ENCODE results near the gene PKM.

Gene PKM

DNA sequence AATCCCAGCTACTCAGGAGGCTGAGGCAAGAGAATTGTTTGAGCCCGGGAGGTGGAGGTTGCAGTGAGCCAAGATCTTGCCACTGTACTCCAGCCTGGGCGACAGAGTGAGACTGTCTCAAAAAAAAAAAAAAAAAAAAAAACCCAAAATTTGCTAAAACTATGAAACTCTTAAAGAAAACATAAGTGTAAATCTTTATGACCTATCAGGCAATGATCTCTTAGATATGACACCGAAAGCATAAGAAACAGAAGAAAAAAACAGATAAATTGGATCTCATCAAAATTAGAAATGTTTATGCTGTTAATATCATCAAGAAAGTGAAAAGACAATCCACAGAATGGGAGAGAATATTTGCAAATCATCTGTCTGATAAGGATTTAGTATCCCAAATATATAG lies 48.7 kb downstream of the PKM start:
- Histone ChIP-seq H3K4me1 (ENCODE audit: control extremely low read depth in 1 of 4, control insufficient read depth in 4 of 4, insufficient read depth in 4 of 4, low read length in 3 of 4) (peaks cover 0 to 10% (median 4%) of the 10 kb centered on the region in 4 experiments), H3K4me3 (ENCODE audit: control insufficient read depth in 1 of 7, extremely low read depth in 1 of 7, insufficient read depth in 4 of 7, low read depth in 2 of 7, low read length in 6 of 7) (no peak overlapping the region), H3K27ac (ENCODE audit: insufficient read depth in 1 of 2, low read depth in 1 of 2, low read length in 2 of 2, poor library complexity in 1 of 2, severe bottlenecking in 2 of 2) (no peak overlapping the region), H3K9me3 (ENCODE audit: control extremely low read depth in 1 of 5, control insufficient read depth in 4 of 5, insufficient read depth in 2 of 5, low read depth in 1 of 5, low read length in 4 of 5) (no peaks in the 10 kb centered on the region), H3K36me3 (ENCODE audit: control insufficient read depth in 4 of 4, insufficient read depth in 4 of 4, low read length in 3 of 4) (no peaks in the 10 kb centered on the region), H3K27me3 (replicated peaks in 2 of 5; ENCODE audit: control insufficient read depth in 4 of 5, insufficient read depth in 5 of 5, low read length in 4 of 5) (peaks cover 4 to 33% (median 17%) of the 10 kb centered on the region in 5 experiments)
- DNase-seq = no peak
- whole genome bisulfite sequencing (ENCODE audit: insufficient coverage) = no CpG with 5 or more reads among the region's 3 CpGs
- ChIA-PET POLR2A (no interaction called here), CTCF (interaction anchor here (0.6 kb wide), 1 partner anchor 97 kb away, joined by 3 read pairs; no protein-coding TSS in a partner anchor)

DNA sequence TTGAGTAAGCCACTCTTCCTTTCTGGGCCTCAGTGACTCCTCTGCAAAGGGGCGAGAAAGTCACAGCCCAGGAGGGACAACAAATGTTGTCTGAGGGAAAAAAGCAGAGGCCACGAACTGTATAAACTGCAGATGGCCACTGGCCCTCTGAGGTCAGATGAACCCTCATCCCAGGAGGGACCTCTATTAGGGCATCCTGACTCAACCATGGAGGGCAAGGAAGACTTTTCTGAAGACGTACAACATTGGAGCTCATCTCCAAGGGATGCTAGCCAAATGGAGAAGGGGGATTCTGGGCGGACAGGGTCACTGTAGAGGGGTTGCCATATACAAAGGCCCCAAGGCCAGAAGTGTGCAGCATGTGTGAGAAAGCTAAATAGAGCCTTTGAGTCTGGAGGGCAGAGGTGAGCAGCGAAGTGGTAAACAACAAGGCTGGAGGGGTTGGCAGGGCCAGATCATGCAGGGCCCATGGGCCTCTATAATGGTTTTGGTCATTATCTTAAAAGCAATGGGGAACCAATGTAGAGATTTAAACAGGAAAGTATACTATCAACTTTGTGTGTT lies 50.1 kb downstream of the PKM start:
- POLR2A ChIA-PET = no interaction called here
- CTCF ChIA-PET = no interaction called here

DNA sequence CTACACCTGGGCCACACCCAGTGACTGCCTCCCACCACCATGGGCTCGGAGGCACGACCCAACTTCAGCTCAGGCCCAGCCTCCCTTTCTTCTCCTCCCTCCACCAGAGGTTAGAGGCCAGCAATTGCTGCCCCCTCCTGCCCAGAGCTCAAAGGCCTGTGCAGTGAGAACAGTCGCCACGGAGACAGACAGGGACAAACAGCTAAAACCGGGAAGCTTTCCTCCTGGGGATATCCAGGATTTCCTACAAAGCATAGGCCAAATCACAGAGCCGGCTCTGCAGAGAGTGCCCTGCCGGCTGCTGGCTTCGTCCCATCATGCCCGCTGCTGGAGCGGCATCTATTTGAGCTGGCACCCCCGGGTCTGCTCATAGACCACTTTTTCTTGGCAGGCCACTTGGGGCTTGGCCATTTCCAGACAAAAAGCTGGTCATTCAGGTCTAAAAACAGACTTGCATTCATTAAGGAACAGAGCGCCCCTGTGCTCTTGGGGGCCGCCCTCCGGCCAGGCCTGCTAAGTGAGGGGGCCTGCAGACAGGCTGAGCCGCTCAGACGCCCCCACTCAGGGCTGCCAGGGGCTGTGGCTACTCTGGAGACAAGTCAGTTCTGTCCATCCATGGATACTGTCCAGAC lies 50.9 kb downstream of the PKM start:
- Histone ChIP-seq H3K9me3 (ENCODE audit: control extremely low read depth in 1 of 5, control insufficient read depth in 4 of 5, insufficient read depth in 2 of 5, low read depth in 1 of 5, low read length in 4 of 5) (no peaks in the 10 kb centered on the region), H3K36me3 (ENCODE audit: control insufficient read depth in 4 of 4, insufficient read depth in 4 of 4, low read length in 3 of 4) (no peaks in the 10 kb centered on the region), H3K27ac (ENCODE audit: insufficient read depth in 1 of 2, low read depth in 1 of 2, low read length in 2 of 2, poor library complexity in 1 of 2, severe bottlenecking in 2 of 2) (no peak overlapping the region), H3K4me1 (ENCODE audit: control extremely low read depth in 1 of 4, control insufficient read depth in 4 of 4, insufficient read depth in 4 of 4, low read length in 3 of 4) (peaks cover 0 to 10% (median 4%) of the 10 kb centered on the region in 4 experiments), H3K4me3 (ENCODE audit: control insufficient read depth in 1 of 7, extremely low read depth in 1 of 7, insufficient read depth in 4 of 7, low read depth in 2 of 7, low read length in 6 of 7) (no peak overlapping the region), H3K27me3 (replicated peaks in 2 of 5; ENCODE audit: control insufficient read depth in 4 of 5, insufficient read depth in 5 of 5, low read length in 4 of 5) (peaks cover 2 to 27% (median 13%) of the 10 kb centered on the region in 5 experiments)
- no peak for DNase-seq
- CTCF ChIA-PET = no interaction called here
- POLR2A ChIA-PET = no interaction called here
- WGBS (ENCODE audit: insufficient coverage) = 95% methylated on average over 14 of the region's 16 CpGs

More for the DNA sequence above, 50.1 kb downstream of the PKM start:
- H3K4me1 ChIP-seq (ENCODE audit: control extremely low read depth in 1 of 4, control insufficient read depth in 4 of 4, insufficient read depth in 4 of 4, low read length in 3 of 4) = peaks cover 0 to 10% (median 4%) of the 10 kb centered on the region in 4 experiments
- WGBS (ENCODE audit: insufficient coverage) = 98% methylated on average over 5 of the region's 5 CpGs
- H3K9me3 ChIP-seq (ENCODE audit: control extremely low read depth in 1 of 5, control insufficient read depth in 4 of 5, insufficient read depth in 2 of 5, low read depth in 1 of 5, low read length in 4 of 5) = no peaks in the 10 kb centered on the region
- DNase-seq = no peak
- no peak overlapping the region for H3K4me3 ChIP-seq (ENCODE audit: control insufficient read depth in 1 of 7, extremely low read depth in 1 of 7, insufficient read depth in 4 of 7, low read depth in 2 of 7, low read length in 6 of 7)
- no peak overlapping the region for H3K27ac ChIP-seq (ENCODE audit: insufficient read depth in 1 of 2, low read depth in 1 of 2, low read length in 2 of 2, poor library complexity in 1 of 2, severe bottlenecking in 2 of 2)
- H3K36me3 ChIP-seq (ENCODE audit: control insufficient read depth in 4 of 4, insufficient read depth in 4 of 4, low read length in 3 of 4) = no peaks in the 10 kb centered on the region
- peaks cover 4 to 33% (median 15%) of the 10 kb centered on the region in 5 experiments for H3K27me3 ChIP-seq (replicated peaks in 2 of 5; ENCODE audit: control insufficient read depth in 4 of 5, insufficient read depth in 5 of 5, low read length in 4 of 5)

DNA sequence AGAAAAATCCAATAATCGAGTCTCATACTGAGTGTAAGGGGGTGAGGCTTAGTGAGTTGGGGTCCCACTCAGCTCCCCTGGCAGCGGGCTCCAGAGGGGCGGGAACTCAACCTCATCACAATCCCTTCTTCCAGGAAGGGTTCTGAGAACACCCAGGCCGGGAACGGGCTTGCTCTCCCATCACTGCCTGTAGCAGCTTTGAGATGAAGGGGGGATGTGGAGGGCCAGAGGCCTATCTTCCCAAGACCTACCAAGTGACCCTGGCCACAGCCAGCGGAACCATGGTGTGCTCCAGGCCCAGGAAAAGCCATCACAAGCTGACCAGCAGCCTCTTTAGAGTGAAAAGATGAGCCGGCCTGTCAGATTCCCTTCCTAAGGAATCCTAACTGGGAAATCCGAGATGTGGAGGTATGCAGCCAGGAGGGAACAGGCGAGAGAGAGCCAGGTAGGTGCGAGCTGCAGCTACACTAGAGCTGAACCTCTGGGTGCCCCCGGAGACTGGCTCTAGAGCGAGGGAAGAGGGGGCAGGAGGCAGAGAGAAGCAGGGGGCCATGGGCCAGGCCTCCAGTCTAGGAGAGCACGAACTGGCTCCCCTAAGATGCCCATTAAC lies 51.9 kb downstream of the PKM start:
- Histone ChIP-seq H3K27ac (ENCODE audit: insufficient read depth in 1 of 2, low read depth in 1 of 2, low read length in 2 of 2, poor library complexity in 1 of 2, severe bottlenecking in 2 of 2) (no peak overlapping the region), H3K9me3 (ENCODE audit: control extremely low read depth in 1 of 5, control insufficient read depth in 4 of 5, insufficient read depth in 2 of 5, low read depth in 1 of 5, low read length in 4 of 5) (no peaks in the 10 kb centered on the region), H3K4me1 (ENCODE audit: control extremely low read depth in 1 of 4, control insufficient read depth in 4 of 4, insufficient read depth in 4 of 4, low read length in 3 of 4) (peaks cover 0 to 5% (median under 1%) of the 10 kb centered on the region in 4 experiments), H3K4me3 (ENCODE audit: control insufficient read depth in 1 of 7, extremely low read depth in 1 of 7, insufficient read depth in 4 of 7, low read depth in 2 of 7, low read length in 6 of 7) (no peak overlapping the region), H3K27me3 (replicated peaks in 2 of 5; ENCODE audit: control insufficient read depth in 4 of 5, insufficient read depth in 5 of 5, low read length in 4 of 5) (peaks cover 0 to 18% (median 7%) of the 10 kb centered on the region in 5 experiments), H3K36me3 (ENCODE audit: control insufficient read depth in 4 of 4, insufficient read depth in 4 of 4, low read length in 3 of 4) (no peaks in the 10 kb centered on the region)
- 97% methylated on average over 10 of the region's 13 CpGs for WGBS (ENCODE audit: insufficient coverage)
- ChIA-PET CTCF (no interaction called here), POLR2A (no interaction called here)
- DNase-seq = no peak

DNA sequence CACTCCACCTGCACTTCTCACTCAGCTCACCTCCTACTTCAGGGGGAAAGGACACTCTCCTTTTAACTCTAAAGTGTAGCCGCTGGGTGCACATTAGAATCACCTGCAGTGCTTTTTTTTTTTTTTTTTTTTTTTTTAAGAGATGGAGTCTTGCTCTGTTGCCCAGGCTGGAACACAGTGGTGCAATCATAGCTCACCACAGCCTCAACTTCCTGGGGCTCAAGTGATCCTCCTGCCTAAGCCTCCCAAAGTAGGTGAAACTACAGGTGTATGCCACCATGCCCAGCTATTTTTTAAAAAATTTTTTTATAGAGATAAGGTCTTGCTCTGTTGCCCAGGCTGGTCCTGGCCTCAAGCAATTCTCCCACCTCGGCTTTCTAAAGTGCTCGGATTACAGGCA lies 54.2 kb downstream of the PKM start:
- no peak overlapping the region for H3K27ac ChIP-seq (ENCODE audit: insufficient read depth in 1 of 2, low read depth in 1 of 2, low read length in 2 of 2, poor library complexity in 1 of 2, severe bottlenecking in 2 of 2)
- peaks cover 0 to 2% (median 0%) of the 10 kb centered on the region in 5 experiments for H3K27me3 ChIP-seq (replicated peaks in 2 of 5; ENCODE audit: control insufficient read depth in 4 of 5, insufficient read depth in 5 of 5, low read length in 4 of 5)
- no peak overlapping the region for H3K4me3 ChIP-seq (ENCODE audit: control insufficient read depth in 1 of 7, extremely low read depth in 1 of 7, insufficient read depth in 4 of 7, low read depth in 2 of 7, low read length in 6 of 7)
- 94% methylated on average over 2 of the region's 3 CpGs for WGBS (ENCODE audit: insufficient coverage)
- H3K9me3 ChIP-seq (ENCODE audit: control extremely low read depth in 1 of 5, control insufficient read depth in 4 of 5, insufficient read depth in 2 of 5, low read depth in 1 of 5, low read length in 4 of 5) = no peaks in the 10 kb centered on the region
- CTCF ChIA-PET = no interaction called here
- H3K4me1 ChIP-seq (ENCODE audit: control extremely low read depth in 1 of 4, control insufficient read depth in 4 of 4, insufficient read depth in 4 of 4, low read length in 3 of 4) = peaks cover 0 to 5% (median 0%) of the 10 kb centered on the region in 4 experiments
- POLR2A ChIA-PET = no interaction called here
- no peaks in the 10 kb centered on the region for H3K36me3 ChIP-seq (ENCODE audit: control insufficient read depth in 4 of 4, insufficient read depth in 4 of 4, low read length in 3 of 4)
- no peak for DNase-seq

DNA sequence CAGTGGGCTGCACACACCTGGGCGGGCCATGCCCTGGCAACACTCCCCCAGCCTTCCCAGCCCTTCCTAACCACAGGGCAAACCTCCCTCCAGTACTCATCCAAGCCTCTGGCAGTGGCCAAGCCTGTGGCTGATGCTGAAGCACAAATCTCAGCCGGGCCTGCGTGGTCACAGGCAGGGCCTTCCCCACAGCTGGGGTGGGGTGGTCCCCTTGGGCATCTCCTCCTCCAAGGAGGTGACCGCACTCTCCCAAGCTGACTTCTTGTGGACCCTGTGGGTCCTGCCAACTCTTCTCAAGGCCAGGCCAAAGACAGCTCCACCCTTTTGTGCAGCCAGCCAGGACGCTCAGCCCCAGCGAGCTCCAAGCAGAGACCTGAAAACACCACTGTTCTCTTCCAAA lies 54.8 kb downstream of the PKM start:
- Histone ChIP-seq H3K4me1 (ENCODE audit: control extremely low read depth in 1 of 4, control insufficient read depth in 4 of 4, insufficient read depth in 4 of 4, low read length in 3 of 4) (peaks cover 0 to 5% (median 0%) of the 10 kb centered on the region in 4 experiments), H3K27ac (ENCODE audit: insufficient read depth in 1 of 2, low read depth in 1 of 2, low read length in 2 of 2, poor library complexity in 1 of 2, severe bottlenecking in 2 of 2) (no peak overlapping the region), H3K9me3 (ENCODE audit: control extremely low read depth in 1 of 5, control insufficient read depth in 4 of 5, insufficient read depth in 2 of 5, low read depth in 1 of 5, low read length in 4 of 5) (no peaks in the 10 kb centered on the region), H3K27me3 (replicated peaks in 2 of 5; ENCODE audit: control insufficient read depth in 4 of 5, insufficient read depth in 5 of 5, low read length in 4 of 5) (peaks cover 0 to 2% (median 0%) of the 10 kb centered on the region in 5 experiments), H3K4me3 (ENCODE audit: control insufficient read depth in 1 of 7, extremely low read depth in 1 of 7, insufficient read depth in 4 of 7, low read depth in 2 of 7, low read length in 6 of 7) (no peak overlapping the region), H3K36me3 (ENCODE audit: control insufficient read depth in 4 of 4, insufficient read depth in 4 of 4, low read length in 3 of 4) (no peaks in the 10 kb centered on the region)
- CTCF ChIA-PET = no interaction called here
- no peak for DNase-seq
- POLR2A ChIA-PET = no interaction called here
- WGBS (ENCODE audit: insufficient coverage) = 100% methylated on average over 4 of the region's 6 CpGs
